HL-60/S4 (cell line): ENCODE data around the gene AKT3.
"Not testable (repeated sequence)": the region's sequence is repeated elsewhere in the genome, so short reads cannot be mapped to it uniquely, and the experiment has no call there.

Experiments used
- in situ Hi-C: fragments of 300-500 bp; cut with MboI; formaldehyde crosslinking; loops from 2 replicates; pipeline ENCODE4 v1.14.3; 2022; ENCODE audit warnings: low sequenced_read_pairs

AKT3 gene

GRCh38 chr1:243786531-243786930, 63.5 kb downstream of the AKT3 start:
- in situ Hi-C loops: no loop called here

- in situ Hi-C loops: no loop called here
These were observed 65.5 kb downstream of the AKT3 start for GRCh38 chr1:243784506-243784905.

- in situ Hi-C loops: no loop called here
These were observed 66.3 kb downstream of the AKT3 start for GRCh38 chr1:243783714-243784113.

- in situ Hi-C loops: not testable (repeated sequence)
These were observed 77.5 kb downstream of the AKT3 start for GRCh38 chr1:243772361-243773050.

GRCh38 chr1:243770860-243771259, 79.2 kb downstream of the AKT3 start:
- in situ Hi-C loops: no loop called here

GRCh38 chr1:243765676-243766075, 84.4 kb downstream of the AKT3 start:
- in situ Hi-C loops: no loop called here

- in situ Hi-C loops: no loop called here
These were observed 86.2 kb downstream of the AKT3 start for GRCh38 chr1:243763806-243764205.

- in situ Hi-C loops: no loop called here
These were observed 91.4 kb downstream of the AKT3 start for GRCh38 chr1:243758647-243759046.

GRCh38 chr1:243756529-243756928, 93.5 kb downstream of the AKT3 start:
- in situ Hi-C loops: no loop called here

GRCh38 chr1:243754348-243754747, 95.7 kb downstream of the AKT3 start:
- in situ Hi-C loops: no loop called here

- in situ Hi-C loops: no loop called here
These were observed 98.5 kb downstream of the AKT3 start for GRCh38 chr1:243751506-243751905.

GRCh38 chr1:243748706-243749283, 101.2 kb downstream of the AKT3 start:
- in situ Hi-C loops: loop anchor here (10.0 to 25.0 kb wide), 2 partner anchors 404 to 514 kb away; no protein-coding TSS in a partner anchor

- in situ Hi-C loops: loop anchor here (10.0 to 25.0 kb wide), 2 partner anchors 403 to 514 kb away; no protein-coding TSS in a partner anchor
These were observed 101.8 kb downstream of the AKT3 start for GRCh38 chr1:243748227-243748626.

- in situ Hi-C loops: loop anchor here (10.0 to 25.0 kb wide), 2 partner anchors 402 to 516 kb away; no protein-coding TSS in a partner anchor
These were observed 103.3 kb downstream of the AKT3 start for GRCh38 chr1:243746751-243747150.

- in situ Hi-C loops: loop anchor here (10.0 to 25.0 kb wide), 2 partner anchors 401 to 517 kb away; no protein-coding TSS in a partner anchor
These were observed 104.7 kb downstream of the AKT3 start for GRCh38 chr1:243745356-243745755.

GRCh38 chr1:243742819-243743218, 107.2 kb downstream of the AKT3 start:
- in situ Hi-C loops: loop anchor here (10.0 to 25.0 kb wide), 2 partner anchors 398 to 519 kb away; no protein-coding TSS in a partner anchor

- in situ Hi-C loops: loop anchor here (10.0 to 25.0 kb wide), 2 partner anchors 396 to 522 kb away; no protein-coding TSS in a partner anchor
These were observed 109.6 kb downstream of the AKT3 start for GRCh38 chr1:243740255-243740999.

- in situ Hi-C loops: loop anchor here (10.0 to 25.0 kb wide), 2 partner anchors 395 to 523 kb away; no protein-coding TSS in a partner anchor
These were observed 110.6 kb downstream of the AKT3 start for GRCh38 chr1:243739335-243740003.

GRCh38 chr1:243738020-243738419, 112.0 kb downstream of the AKT3 start:
- in situ Hi-C loops: loop anchor here (25.0 kb wide), 1 partner anchor 524 kb away; no protein-coding TSS in a partner anchor

GRCh38 chr1:243735457-243735856, 114.6 kb downstream of the AKT3 start:
- in situ Hi-C loops: loop anchor here (25.0 kb wide), 1 partner anchor 527 kb away; no protein-coding TSS in a partner anchor

- in situ Hi-C loops: loop anchor here (25.0 kb wide), 1 partner anchor 528 kb away; no protein-coding TSS in a partner anchor
These were observed 115.7 kb downstream of the AKT3 start for GRCh38 chr1:243734308-243734695.
